Inferior parietal cortex (tissue), 1 donor: ENCODE measurements around the gene SNORC.

ENCODE experiments used
- DNase-seq: peaks from one replicate; pipeline ENCODE4 v3.0.0-alpha.2; 2016; ENCODE audit errors: extremely low spot score

Gene SNORC

GRCh38 chr2:232926431-232926939 lies 56.4 kb downstream of the SNORC start:
- no peak for DNase-seq

GRCh38 chr2:232927032-232927792 lies 57.1 kb downstream of the SNORC start:
- DNase-seq, result no peak

- no peak for DNase-seq
Measured at GRCh38 chr2:232927793-232928550, 57.9 kb downstream of the SNORC start.
